Measurements from ENCODE around the gene NLRP12. TPM values are rescaled to one million over a fixed set of nuclear protein-coding genes. Genes with fewer than 3 reads are reported as not detected.

Gene NLRP12
- total RNA-seq, 6 donors from 2014 or later: 3.1 to 10.3 (median 6.7) TPM

DNA sequence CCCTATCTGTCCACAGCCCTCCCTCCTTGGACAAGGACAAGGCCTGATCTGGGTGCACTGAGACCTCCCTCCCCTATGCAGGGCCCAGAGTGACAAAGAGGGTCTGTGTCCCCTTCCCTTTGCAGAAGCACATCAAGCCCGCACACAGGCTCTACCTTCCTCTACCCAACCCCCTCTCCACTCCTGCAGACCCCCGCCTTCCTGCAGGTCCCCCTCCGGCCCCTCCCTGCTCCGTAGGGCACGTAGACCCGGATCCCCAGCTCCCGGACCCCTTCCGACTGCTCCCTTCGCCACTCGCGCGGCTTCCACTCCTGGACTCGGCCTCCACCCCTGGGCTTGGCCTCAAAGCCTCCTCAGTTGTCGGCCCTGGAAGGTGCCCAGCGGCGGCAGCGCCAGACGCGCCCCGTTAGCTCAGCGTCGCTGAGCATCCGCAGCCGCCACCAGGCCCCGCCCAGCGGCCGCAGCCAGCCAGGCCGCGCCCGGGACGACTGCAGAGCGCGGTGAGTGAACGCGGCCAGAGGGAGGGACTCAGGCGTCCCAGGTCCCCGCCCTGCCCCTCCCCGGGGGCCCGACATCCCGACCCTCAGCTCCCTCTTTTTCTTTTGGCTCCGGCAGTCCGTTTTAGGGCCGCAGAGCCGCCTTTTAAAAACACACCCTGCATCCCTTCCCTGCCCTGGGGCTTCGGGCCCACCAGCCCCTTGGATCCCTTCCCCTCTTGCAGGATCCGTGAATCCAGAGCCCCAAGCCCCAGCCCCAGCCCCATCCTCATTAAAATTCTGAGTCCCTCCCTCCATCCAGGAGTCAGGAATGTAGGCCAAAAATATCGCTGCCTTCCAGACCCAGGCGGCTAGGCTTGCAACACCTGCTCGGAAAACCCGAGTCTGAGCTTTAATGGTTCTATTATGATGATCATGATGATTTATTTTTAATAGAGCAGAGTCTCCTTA, 42.1 kb upstream of the NLRP12 start:
- DNase-seq (peak; percentile 72 to 96), ATAC-seq (ENCODE audit: low FRiP score in 2 of 2) (peak; percentile 41 to 72)
- H3K9me3 ChIP-seq: no peaks in the 10 kb centered on the region
- H3K4me3 ChIP-seq: peak overlapping the region; percentile 25 to 83 (median 66)
- 5 to 7% methylated on average over 32 to 46 of the region's 50 CpGs for WGBS, 2 donors
- TF ChIP-seq, protein P1, sequence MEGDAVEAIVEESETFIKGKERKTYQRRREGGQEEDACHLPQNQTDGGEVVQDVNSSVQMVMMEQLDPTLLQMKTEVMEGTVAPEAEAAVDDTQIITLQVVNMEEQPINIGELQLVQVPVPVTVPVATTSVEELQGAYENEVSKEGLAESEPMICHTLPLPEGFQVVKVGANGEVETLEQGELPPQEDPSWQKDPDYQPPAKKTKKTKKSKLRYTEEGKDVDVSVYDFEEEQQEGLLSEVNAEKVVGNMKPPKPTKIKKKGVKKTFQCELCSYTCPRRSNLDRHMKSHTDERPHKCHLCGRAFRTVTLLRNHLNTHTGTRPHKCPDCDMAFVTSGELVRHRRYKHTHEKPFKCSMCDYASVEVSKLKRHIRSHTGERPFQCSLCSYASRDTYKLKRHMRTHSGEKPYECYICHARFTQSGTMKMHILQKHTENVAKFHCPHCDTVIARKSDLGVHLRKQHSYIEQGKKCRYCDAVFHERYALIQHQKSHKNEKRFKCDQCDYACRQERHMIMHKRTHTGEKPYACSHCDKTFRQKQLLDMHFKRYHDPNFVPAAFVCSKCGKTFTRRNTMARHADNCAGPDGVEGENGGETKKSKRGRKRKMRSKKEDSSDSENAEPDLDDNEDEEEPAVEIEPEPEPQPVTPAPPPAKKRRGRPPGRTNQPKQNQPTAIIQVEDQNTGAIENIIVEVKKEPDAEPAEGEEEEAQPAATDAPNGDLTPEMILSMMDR (IDR thresholded peaks at IDR 0.05): peak in 1 of 6 experiments; percentile 31
- TF ChIP-seq EP300 (IDR thresholded peaks at IDR 0.05) (no peak), POLR2AphosphoS5 (IDR thresholded peaks at IDR 0.05) (peak; percentile 41 to 73), POLR2A (IDR thresholded peaks at IDR 0.05) (peak in 2 of 4 donors; percentile 51 to 61)
- peak overlapping the region; percentile 91 to 98 (median 96) for H3K27ac ChIP-seq
- peaks cover 24 to 53% (median 39%) of the 10 kb centered on the region in 4 donors for H3K4me1 ChIP-seq
- H3K36me3 ChIP-seq: peaks cover 0 to 6% (median 2%) of the 10 kb centered on the region in 4 donors
- H3K27me3 ChIP-seq: no peaks in the 10 kb centered on the region

DNA sequence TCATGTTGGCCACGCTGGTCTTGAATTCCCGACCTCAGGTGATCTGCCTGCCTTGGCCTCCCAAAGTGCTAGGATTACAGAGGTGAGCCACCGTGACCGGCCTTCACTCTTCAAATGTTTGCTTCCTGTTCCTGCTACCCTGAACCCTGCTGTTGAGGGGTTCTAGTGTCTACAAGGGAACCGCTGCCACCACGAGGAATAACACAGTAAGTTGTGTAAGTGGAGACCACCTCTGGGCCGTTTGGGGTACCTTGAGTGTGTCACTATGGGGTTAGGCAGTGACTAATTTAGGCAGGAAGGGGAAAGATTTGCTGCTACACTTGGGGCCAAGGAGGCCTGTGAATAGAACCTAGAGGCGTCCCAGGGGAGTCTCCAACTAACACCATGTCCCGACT, 41.4 kb upstream of the NLRP12 start:
- H3K9me3 ChIP-seq: no peaks in the 10 kb centered on the region
- peak overlapping the region in 2 of 4 donors; percentile 73 to 83 for H3K4me3 ChIP-seq
- ATAC-seq (ENCODE audit: low FRiP score in 2 of 2) (no peak), DNase-seq (no peak)
- no peaks in the 10 kb centered on the region for H3K27me3 ChIP-seq
- H3K27ac ChIP-seq: peak overlapping the region; percentile 91 to 98 (median 96)
- WGBS, 2 donors: 56 to 64% methylated on average over 8 to 9 of the region's 9 CpGs
- H3K36me3 ChIP-seq: no peaks in the 10 kb centered on the region
- TF ChIP-seq, protein P1 (IDR thresholded peaks at IDR 0.05): no peak
- no peak for TF ChIP-seq EP300 (IDR thresholded peaks at IDR 0.05)
- TF ChIP-seq POLR2A (IDR thresholded peaks at IDR 0.05): no peak
- no peak for TF ChIP-seq POLR2AphosphoS5 (IDR thresholded peaks at IDR 0.05)
- peaks cover 21 to 46% (median 32%) of the 10 kb centered on the region in 4 donors for H3K4me1 ChIP-seq

DNA sequence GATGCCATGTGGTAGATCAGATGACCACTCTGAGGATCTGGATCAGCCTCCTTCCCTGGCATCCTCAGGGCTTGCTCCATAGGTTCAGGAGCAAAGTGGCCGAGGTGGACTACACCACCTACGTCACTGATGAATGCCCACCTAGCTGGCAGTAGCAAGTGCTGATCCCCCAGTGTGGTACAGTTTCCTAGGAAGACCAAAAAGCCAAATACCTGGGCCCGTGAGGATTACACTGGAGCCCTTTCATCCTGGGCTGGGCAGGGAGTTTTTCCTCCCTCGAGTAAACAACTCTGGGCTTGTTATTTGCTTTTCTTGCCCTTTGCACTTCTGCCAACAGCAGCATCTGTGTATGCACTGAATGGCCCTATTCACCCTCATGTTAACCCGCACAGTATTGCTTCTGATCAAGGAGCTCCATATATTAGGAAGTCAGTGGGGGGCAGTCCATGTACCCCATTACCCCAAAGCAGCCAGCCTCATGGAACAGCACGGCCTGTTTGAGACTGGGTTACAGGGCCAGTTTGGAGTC, 40.3 kb upstream of the NLRP12 start:
- no peak for ATAC-seq (ENCODE audit: low FRiP score in 2 of 2)
- TF ChIP-seq POLR2A (IDR thresholded peaks at IDR 0.05) (no peak), EP300 (IDR thresholded peaks at IDR 0.05) (no peak), POLR2AphosphoS5 (IDR thresholded peaks at IDR 0.05) (no peak)
- TF ChIP-seq, protein P1 (IDR thresholded peaks at IDR 0.05): no peak
- H3K36me3 ChIP-seq: no peaks in the 10 kb centered on the region
- no peak for DNase-seq
- H3K27me3 ChIP-seq: no peaks in the 10 kb centered on the region
- no peaks in the 10 kb centered on the region for H3K9me3 ChIP-seq
- peaks cover 21 to 35% (median 26%) of the 10 kb centered on the region in 4 donors for H3K4me1 ChIP-seq
- H3K27ac ChIP-seq: no peak overlapping the region
- no peak overlapping the region for H3K4me3 ChIP-seq
- WGBS, 2 donors: 60 to 71% methylated on average over 3 to 6 of the region's 6 CpGs

DNA sequence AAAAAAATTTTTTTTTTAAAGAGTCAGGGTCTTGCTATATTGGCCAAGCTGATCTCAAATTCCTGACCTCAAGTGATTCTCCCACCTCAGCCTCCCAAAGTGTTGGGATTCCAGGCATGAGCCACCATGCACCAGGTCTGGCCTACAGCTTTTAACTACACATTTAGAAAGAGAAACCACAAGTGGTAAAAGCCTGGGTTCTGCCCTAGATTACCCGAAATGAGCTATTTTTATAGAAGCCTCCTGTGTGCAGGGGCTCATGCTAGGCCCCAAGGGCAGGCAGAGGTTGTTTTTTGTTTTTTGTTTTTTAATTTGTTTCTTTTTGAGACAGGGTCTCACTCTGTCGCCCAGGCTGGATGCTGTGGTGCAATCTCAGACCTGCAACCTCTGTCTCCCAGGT, 29.6 kb upstream of the NLRP12 start:
- no peak for DNase-seq
- TF ChIP-seq POLR2AphosphoS5 (IDR thresholded peaks at IDR 0.05) (no peak), EP300 (IDR thresholded peaks at IDR 0.05) (no peak), POLR2A (IDR thresholded peaks at IDR 0.05) (no peak)
- TF ChIP-seq, protein P1 (IDR thresholded peaks at IDR 0.05): no peak
- Histone ChIP-seq H3K27me3 (no peaks in the 10 kb centered on the region), H3K9me3 (no peaks in the 10 kb centered on the region), H3K4me3 (no peak overlapping the region), H3K36me3 (no peaks in the 10 kb centered on the region), H3K27ac (no peak overlapping the region), H3K4me1 (peaks cover 9 to 39% (median 22%) of the 10 kb centered on the region in 4 donors)
- ATAC-seq (ENCODE audit: low FRiP score in 2 of 2): no peak
- 67 to 80% methylated on average over 2 of the region's 2 CpGs for WGBS, 2 donors

All from upper lobe of left lung (tissue), 6 donors.